ENCODE measurements around the gene TBC1D17.

The TBC1D17 gene

GRCh38 chr19:49913720-49914119 is 36.2 kb downstream of the TBC1D17 start:
- TF ChIP-seq CTCF (conservative IDR thresholded peaks at IDR 0.05; ENCODE audit: low read depth, low read length): no peak
- no peak for DNase-seq (ENCODE audit: low read depth)
- H3K4me3 ChIP-seq (ENCODE audit: low read depth, low read length): no peak overlapping the region

DNA sequence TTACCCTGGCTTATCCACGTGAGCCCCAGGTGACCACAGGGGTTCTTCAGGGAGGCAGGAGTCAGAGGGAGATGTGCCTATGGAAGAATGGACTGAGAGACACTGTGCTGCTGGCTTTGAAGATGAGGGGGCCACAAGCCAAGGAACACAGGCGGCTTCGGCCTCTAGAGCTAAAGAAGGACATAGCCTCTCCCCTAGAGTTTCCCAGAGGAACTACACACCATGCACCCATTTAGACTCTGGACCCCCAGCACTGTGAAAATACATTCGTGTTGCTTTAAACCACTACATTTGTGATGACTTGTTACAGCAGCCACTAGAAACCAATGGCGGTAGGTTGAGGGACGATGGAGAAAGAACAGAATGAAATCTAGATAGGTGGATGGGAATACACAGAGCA is 37.8 kb downstream of the TBC1D17 start:
- H3K4me3 ChIP-seq (ENCODE audit: low read depth, low read length): no peak overlapping the region
- TF ChIP-seq CTCF (conservative IDR thresholded peaks at IDR 0.05; ENCODE audit: low read depth, low read length): peak; percentile 5
- DNase-seq (ENCODE audit: low read depth): no peak

- TF ChIP-seq CTCF (conservative IDR thresholded peaks at IDR 0.05; ENCODE audit: low read depth, low read length): peak; percentile 34
- no peak for DNase-seq (ENCODE audit: low read depth)
- no peak overlapping the region for H3K4me3 ChIP-seq (ENCODE audit: low read depth, low read length)
These were observed 39.6 kb downstream of the TBC1D17 start for GRCh38 chr19:49916839-49917733.

GRCh38 chr19:49918089-49918488 is 40.6 kb downstream of the TBC1D17 start:
- H3K4me3 ChIP-seq (ENCODE audit: low read depth, low read length): no peak overlapping the region
- TF ChIP-seq CTCF (conservative IDR thresholded peaks at IDR 0.05; ENCODE audit: low read depth, low read length): no peak
- DNase-seq (ENCODE audit: low read depth): no peak

GRCh38 chr19:49920624-49921363 is 43.3 kb downstream of the TBC1D17 start:
- no peak for TF ChIP-seq CTCF (conservative IDR thresholded peaks at IDR 0.05; ENCODE audit: low read depth, low read length)
- H3K4me3 ChIP-seq (ENCODE audit: low read depth, low read length): no peak overlapping the region
- no peak for DNase-seq (ENCODE audit: low read depth)

DNA sequence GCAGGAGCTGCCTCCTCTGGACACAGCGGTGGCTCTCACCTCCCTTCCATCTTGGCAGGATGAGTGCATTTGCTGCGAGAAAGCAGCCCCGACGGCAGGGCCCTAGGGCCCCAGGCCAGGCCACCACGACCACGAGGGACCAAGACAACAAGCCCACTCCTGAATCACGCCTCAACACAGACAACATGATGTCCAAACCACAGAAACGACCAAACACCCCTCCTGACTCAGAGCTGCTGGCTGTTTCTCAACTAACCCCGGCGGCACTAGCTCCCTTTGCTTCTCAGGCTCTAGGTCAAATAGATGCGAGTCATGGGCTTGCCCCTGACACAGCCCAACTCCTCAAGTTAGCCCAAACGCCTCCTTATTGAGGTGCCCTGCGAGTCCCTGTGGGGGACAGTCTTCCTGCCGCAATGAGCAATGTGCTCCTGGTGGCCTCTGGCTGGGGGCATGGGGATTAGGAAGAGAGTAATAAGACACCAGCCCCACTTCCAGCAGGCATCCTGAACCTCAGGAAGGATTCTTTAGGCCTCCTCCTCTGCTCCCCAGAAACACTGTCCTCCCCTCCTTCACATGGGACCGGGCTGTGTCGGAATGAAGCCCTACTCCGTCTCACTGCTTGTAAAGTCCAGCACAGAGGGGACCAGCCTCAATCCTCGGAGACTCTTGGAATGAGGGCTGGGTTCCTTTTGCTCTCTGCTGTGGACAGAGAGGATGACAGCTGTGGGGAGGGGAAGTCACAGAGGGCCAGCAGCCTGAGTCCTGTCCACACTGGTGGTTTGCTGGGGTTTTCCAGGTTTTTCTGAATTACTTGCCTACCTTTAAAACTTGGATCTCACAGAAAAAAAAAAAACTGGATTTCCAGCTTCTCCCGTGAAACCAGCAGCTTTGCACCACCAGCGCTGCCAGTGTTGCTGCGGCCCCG is 44.6 kb downstream of the TBC1D17 start:
- H3K4me3 ChIP-seq (ENCODE audit: low read depth, low read length): no peak overlapping the region
- peak; percentile 81 for DNase-seq (ENCODE audit: low read depth)
- TF ChIP-seq CTCF (conservative IDR thresholded peaks at IDR 0.05; ENCODE audit: low read depth, low read length): no peak
